HCT116 (cell line): ENCODE measurements around the gene PPP4R2. TPM values are rescaled to one million over a fixed set of nuclear protein-coding genes. Genes with fewer than 3 reads are reported as not detected.

Source experiments
- ATAC-seq: fragments of 200-7000 bp; cut with Tn5 transposase; 2 replicates; pipeline ENCODE4 v1.9.1; 2020; ENCODE audit warnings: mild to moderate bottlenecking, moderate library complexity
- BruUV-seq: library from RNA; stranded (reverse); fragments of 400-500 nt; replicated peaks from 2 replicates; lab custom pipeline; 2021; lab: Mats Ljungman, UMichigan
- CTCF ChIA-PET: fragments of 300-600 bp; sonication (Branson Sonifier 250); formaldehyde crosslinking; loops from one replicate; lab custom pipeline; 2021; ENCODE audit warnings: antibody characterized with exemption; lab: Charles Lee
- POLR2A ChIA-PET: fragments of 300-600, 350-600 bp; sonication (Branson Sonifier 250); formaldehyde crosslinking; loops from one replicate; lab custom pipeline; 2021; ENCODE audit warnings: antibody characterized with exemption; lab: Charles Lee
- RAD21 ChIA-PET, 2 experiments: fragments of 300-600 bp; sonication (Branson Sonifier 250); formaldehyde crosslinking; loops; one replicate each; lab custom pipeline; 2023; ENCODE audit warnings: low total read pairs in 2 of 2; ENCODE audit not compliant: uncharacterized antibody in 2 of 2, unreplicated experiment in 2 of 2, low non-redundant PET in 1 of 2; lab: Charles Lee
- DNase-seq: peaks from one replicate; pipeline ENCODE4 v3.0.0-alpha.2; 2010; ENCODE audit warnings: low read depth, low spot score
- H2AFZ ChIP-seq: fragments of 200-600 bp; shearing (Covaris generic), sonication (generic); 2 replicates; pipeline ENCODE4 v1.6.1; 2017; ENCODE audit warnings: low read depth, mixed run types, mixed read lengths, antibody characterized with exemption, low read length; ENCODE audit not compliant: poor library complexity, severe bottlenecking
- H3K27ac ChIP-seq: 2 replicates; pipeline ENCODE4 v1.5.1; 2012; ENCODE audit warnings: low read depth, low read length
- H3K27me3 ChIP-seq: fragments of 200-600 bp; sonication (generic); 2 replicates; pipeline ENCODE4 v1.6.1; 2016; ENCODE audit warnings: mixed run types, low read length, mixed read lengths; ENCODE audit not compliant: insufficient read depth
- H3K36me3 ChIP-seq, 2 experiments: fragments of 200-500 bp in 1 of 2; fragments of 200-600 bp in 1 of 2; sonication (Bioruptor generic) in 1 of 2; sonication (generic) in 1 of 2; 2 replicates each; pipeline versions ENCODE4 v1.5.1 to v1.6.1; 2014 to 2016; ENCODE audit warnings: low read length in 2 of 2, inconsistent platforms in 1 of 2, mixed read lengths in 1 of 2, mixed run types in 1 of 2; ENCODE audit not compliant: insufficient read depth in 2 of 2, control insufficient read depth in 1 of 2
- H3K4me1 ChIP-seq, 2 experiments: fragments of 200-600 bp in 1 of 2; sonication (generic) in 1 of 2; 2 replicates each; pipeline versions ENCODE4 v1.5.1 to v1.6.1; 2012 to 2017; ENCODE audit warnings: low read length in 2 of 2, inconsistent platforms in 1 of 2, mild to moderate bottlenecking in 1 of 2, mixed read lengths in 1 of 2, mixed run types in 1 of 2, moderate library complexity in 1 of 2; ENCODE audit not compliant: insufficient read depth in 2 of 2, control insufficient read depth in 1 of 2
- H3K4me2 ChIP-seq: fragments of 200-600 bp; sonication (generic); 2 replicates; pipeline ENCODE4 v1.6.1; 2017; ENCODE audit warnings: mixed run types, low read length, mixed read lengths
- H3K4me3 ChIP-seq, 2 experiments: fragments of 200-600 bp in 1 of 2; sonication (generic) in 1 of 2; replicated peaks in 1 of 2; 2 replicates each; pipeline ENCODE4 v1.5.1; 2011 to 2016; ENCODE audit warnings: low read length in 2 of 2, control low read depth in 1 of 2, low read depth in 1 of 2, mild to moderate bottlenecking in 1 of 2, mixed read lengths in 1 of 2, mixed run types in 1 of 2
- H3K79me2 ChIP-seq: fragments of 200-600 bp; sonication (generic); 2 replicates; pipeline ENCODE4 v1.6.1; 2017; ENCODE audit warnings: mild to moderate bottlenecking, mixed run types, low read length, moderate library complexity, mixed read lengths; ENCODE audit not compliant: insufficient read depth
- H3K9ac ChIP-seq: fragments of 200-600 bp; sonication (generic); 2 replicates; pipeline ENCODE4 v1.6.1; 2016; ENCODE audit warnings: low read length, mixed read lengths
- H3K9me2 ChIP-seq: fragments of 200-600 bp; sonication (generic), shearing (Covaris generic); 2 replicates; pipeline ENCODE4 v1.6.1; 2017; ENCODE audit warnings: mixed run types, mild to moderate bottlenecking, moderate library complexity; ENCODE audit not compliant: insufficient read depth
- H3K9me3 ChIP-seq, 2 experiments: fragments of 200-500 bp in 1 of 2; fragments of 200-600 bp in 1 of 2; sonication (Bioruptor generic) in 1 of 2; sonication (generic) in 1 of 2; 2 replicates each; pipeline ENCODE4 v1.6.1; 2014 to 2017; ENCODE audit warnings: low read length in 2 of 2, mixed read lengths in 2 of 2, inconsistent platforms in 1 of 2, low read depth in 1 of 2, mild to moderate bottlenecking in 1 of 2, mixed run types in 1 of 2, moderate library complexity in 1 of 2; ENCODE audit not compliant: control insufficient read depth in 1 of 2, insufficient read depth in 1 of 2
- H4K20me1 ChIP-seq: fragments of 200-600 bp; sonication (generic), shearing (Covaris generic); 2 replicates; pipeline ENCODE4 v1.6.1; 2017; ENCODE audit warnings: mixed run types, mild to moderate bottlenecking, moderate library complexity; ENCODE audit not compliant: insufficient read depth
- ATF3 ChIP-seq: IDR thresholded peaks from 2 replicates; pipeline ENCODE4 v1.6.1; 2012
- CBX3 ChIP-seq: IDR thresholded peaks from 2 replicates; pipeline ENCODE4 v1.6.1; 2012; ENCODE audit warnings: low read depth
- CEBPB ChIP-seq: IDR thresholded peaks from 2 replicates; pipeline ENCODE4 v1.6.1; 2012; ENCODE audit warnings: low read depth
- CTCF ChIP-seq, 3 experiments: fragments of 200-600 bp in 1 of 3; sonication (generic) in 1 of 3; IDR thresholded peaks in 2 of 3; conservative IDR thresholded peaks in 1 of 3; 2 replicates each; pipeline ENCODE4 v1.5.1; 2012 to 2017; ENCODE audit warnings: low read depth in 2 of 3, low read length in 2 of 3, antibody characterized with exemption in 1 of 3, borderline replicate concordance in 1 of 3, control low read depth in 1 of 3, mild to moderate bottlenecking in 1 of 3, mixed read lengths in 1 of 3, mixed run types in 1 of 3, moderate library complexity in 1 of 3; ENCODE audit not compliant: insufficient read depth in 1 of 3
- EGR1 ChIP-seq: IDR thresholded peaks from 2 replicates; pipeline ENCODE4 v1.6.1; 2012; ENCODE audit warnings: low read depth
- ELF1 ChIP-seq: IDR thresholded peaks from 2 replicates; pipeline ENCODE4 v1.6.1; 2012; ENCODE audit warnings: low read depth, borderline replicate concordance
- EZH2 ChIP-seq: fragments of 200-600 bp; sonication (generic); IDR thresholded peaks from 2 replicates; pipeline ENCODE4 v1.6.1; 2017; ENCODE audit warnings: antibody characterized with exemption, mixed run types
- EZH2phosphoT487 ChIP-seq: fragments of 200-600 bp; IDR thresholded peaks from 2 replicates; pipeline ENCODE4 v1.6.1; 2018; ENCODE audit warnings: antibody characterized with exemption, borderline replicate concordance
- FOSL1 ChIP-seq: IDR thresholded peaks from 2 replicates; pipeline ENCODE4 v1.6.1; 2012; ENCODE audit warnings: low read depth
- JUND ChIP-seq: IDR thresholded peaks from 2 replicates; pipeline ENCODE4 v1.6.1; 2012
- POLR2A ChIP-seq: IDR thresholded peaks from 2 replicates; pipeline ENCODE4 v1.7.0; 2011; ENCODE audit warnings: borderline replicate concordance; ENCODE audit not compliant: insufficient read depth, insufficient read length; ENCODE audit errors: extremely low read depth
- POLR2AphosphoS5 ChIP-seq: IDR thresholded peaks from 2 replicates; pipeline ENCODE4 v1.6.1; 2011; ENCODE audit warnings: mild to moderate bottlenecking, low read depth, low read length, moderate library complexity
- REST ChIP-seq: IDR thresholded peaks from 2 replicates; pipeline ENCODE4 v1.6.1; 2012; ENCODE audit warnings: low read depth
- SIN3A ChIP-seq: IDR thresholded peaks from 2 replicates; pipeline ENCODE4 v1.6.1; 2012; ENCODE audit warnings: low read depth
- SP1 ChIP-seq: IDR thresholded peaks from 2 replicates; pipeline ENCODE4 v1.6.1; 2012; ENCODE audit warnings: low read depth
- SRF ChIP-seq: IDR thresholded peaks from 2 replicates; pipeline ENCODE4 v1.6.1; 2012; ENCODE audit warnings: low read depth
- YY1 ChIP-seq: IDR thresholded peaks from 2 replicates; pipeline ENCODE4 v1.6.1; 2011; ENCODE audit warnings: low read length, low read depth, moderate library complexity, mild to moderate bottlenecking; ENCODE audit not compliant: insufficient replicate concordance; ENCODE audit errors: extremely low read depth
- ZBTB33 ChIP-seq: IDR thresholded peaks from 2 replicates; pipeline ENCODE4 v1.6.1; 2011; ENCODE audit warnings: mild to moderate bottlenecking, low read length, moderate library complexity; ENCODE audit not compliant: insufficient replicate concordance; ENCODE audit errors: extremely low read depth
- ZFX ChIP-seq: fragments of 450-650 bp; IDR thresholded peaks from 2 replicates; pipeline ENCODE4 v1.6.1; 2017
- intact Hi-C: fragments of 100-400 bp; cut with micrococcal nuclease; formaldehyde crosslinking; loops from 2 replicates; pipeline ENCODE4 v1.10.0; 2022
- total RNA-seq: library from RNA; stranded (reverse); gene quantifications from one replicate; pipeline ENCODE4 v1.2.1, GENCODE V29; 2021; ENCODE audit not compliant: unreplicated experiment

Gene PPP4R2
- total RNA-seq, 1 experiment from 2014 or later: 72.5 TPM

GRCh38 chr3:72985576-72985975 is 11.0 kb upstream of the PPP4R2 start:
- ChIA-PET CTCF (no interaction called here), POLR2A (no interaction called here), RAD21 (no interaction called here)
- no peak overlapping the region for H3K27ac ChIP-seq
- H3K9ac ChIP-seq: no peak overlapping the region
- no peak overlapping the region for H3K4me3 ChIP-seq
- intact Hi-C loops: no loop called here
- H3K4me2 ChIP-seq: no peak overlapping the region
- H3K79me2 ChIP-seq: no peaks in the 10 kb centered on the region
- no peaks in the 10 kb centered on the region for H3K36me3 ChIP-seq
- H4K20me1 ChIP-seq: no peaks in the 10 kb centered on the region
- BruUV-seq: no TSS peak
- ATAC-seq (no peak), DNase-seq (no peak)
- no peaks in the 10 kb centered on the region for H3K9me2 ChIP-seq
- H2AFZ ChIP-seq: no peak overlapping the region
- no peaks in the 10 kb centered on the region for H3K27me3 ChIP-seq
- H3K9me3 ChIP-seq: no peaks in the 10 kb centered on the region; a peak in 1 of 4 replicates
- no peak for TF ChIP-seq REST
- TF ChIP-seq CBX3: no peak
- TF ChIP-seq ELF1: no peak
- TF ChIP-seq ZBTB33: no peak
- no peak for TF ChIP-seq POLR2AphosphoS5
- no peak for TF ChIP-seq YY1
- no peak for TF ChIP-seq SP1
- no peak for TF ChIP-seq EZH2
- TF ChIP-seq ZFX: no peak
- no peak for TF ChIP-seq FOSL1
- no peak for TF ChIP-seq CEBPB
- TF ChIP-seq EZH2phosphoT487: no peak
- TF ChIP-seq ATF3: no peak
- TF ChIP-seq CTCF (IDR thresholded peaks at IDR 0.05 in 2 of 3, conservative IDR thresholded peaks at IDR 0.05 in 1 of 3; ENCODE audit: borderline replicate concordance in 1 of 3, insufficient read depth in 1 of 3, low read depth in 2 of 3, low read length in 2 of 3): no peak
- no peak for TF ChIP-seq EGR1
- TF ChIP-seq POLR2A: no peak
- TF ChIP-seq SRF: no peak
- no peak for TF ChIP-seq JUND
- no peak for TF ChIP-seq SIN3A
- H3K4me1 ChIP-seq: no peaks in the 10 kb centered on the region
